ENCODE data around the gene CDS1.
"Not testable (repeated sequence)": the region's sequence is repeated elsewhere in the genome, so short reads cannot be mapped to it uniquely, and the experiment has no call there.

Gene CDS1

DNA sequence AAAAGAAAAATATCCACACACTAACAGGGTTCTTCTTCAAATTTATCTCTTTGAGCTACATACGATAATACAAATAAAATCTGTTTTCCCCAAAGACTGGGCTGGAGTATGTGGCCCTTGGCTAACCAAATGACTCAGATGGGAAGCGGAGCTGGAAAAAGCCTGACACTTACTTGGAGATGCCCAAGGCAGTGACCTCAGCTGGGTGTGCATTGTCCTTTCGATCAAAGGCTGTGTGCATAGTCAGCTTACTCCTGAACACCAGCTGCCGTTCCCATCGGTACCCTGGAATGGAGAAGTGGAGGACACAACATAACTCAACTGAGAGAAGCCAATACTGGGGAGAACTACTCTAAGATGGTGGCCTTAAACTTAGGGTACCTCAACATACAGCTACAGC is 95.1 kb downstream of the CDS1 start:
- no peak for DNase-seq

GRCh38 chr4:84678976-84679744 is 96.2 kb downstream of the CDS1 start:
- DNase-seq, result no peak

DNA sequence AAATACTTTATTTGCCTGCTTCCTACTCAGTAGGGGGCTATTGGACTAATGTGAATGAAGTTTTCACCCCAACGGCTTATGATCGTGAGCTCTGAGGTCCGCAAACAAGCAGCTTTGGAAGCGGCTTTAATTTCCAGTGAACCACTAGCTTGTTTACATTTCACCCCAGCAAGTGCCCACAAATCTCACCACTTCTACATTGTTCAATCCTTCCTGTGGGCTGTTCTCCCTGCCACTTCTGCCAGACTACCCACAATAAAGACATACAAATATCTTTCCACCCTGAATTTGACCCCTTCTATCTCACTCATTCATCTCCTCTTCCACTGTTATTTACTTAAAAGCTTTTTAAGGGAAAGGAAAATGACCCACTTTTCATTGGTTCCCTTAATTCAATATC is 98.0 kb downstream of the CDS1 start:
- DNase-seq, result no peak

GRCh38 chr4:84681486-84682274 is 98.8 kb downstream of the CDS1 start:
- DNase-seq, result no peak

DNA sequence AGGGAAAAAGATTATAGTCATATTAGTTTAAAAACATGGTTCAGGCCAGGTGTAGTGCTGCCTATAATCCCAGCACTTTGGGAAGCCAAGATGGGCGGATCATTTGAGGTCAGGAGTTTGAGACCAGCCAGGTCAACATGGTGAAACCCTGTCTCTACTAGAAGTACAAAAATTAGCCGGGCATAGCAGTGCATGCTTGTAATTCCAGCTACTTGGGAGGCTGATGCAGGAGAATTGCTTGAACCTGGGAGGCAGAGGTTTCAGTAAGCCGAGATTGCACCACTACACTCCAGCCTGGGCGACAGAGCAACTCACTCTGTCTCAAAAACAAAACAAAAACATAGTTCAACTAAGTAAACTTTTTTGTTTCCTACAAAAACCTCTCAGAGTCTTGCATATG is 99.7 kb downstream of the CDS1 start:
- not testable (repeated sequence) for DNase-seq

DNA sequence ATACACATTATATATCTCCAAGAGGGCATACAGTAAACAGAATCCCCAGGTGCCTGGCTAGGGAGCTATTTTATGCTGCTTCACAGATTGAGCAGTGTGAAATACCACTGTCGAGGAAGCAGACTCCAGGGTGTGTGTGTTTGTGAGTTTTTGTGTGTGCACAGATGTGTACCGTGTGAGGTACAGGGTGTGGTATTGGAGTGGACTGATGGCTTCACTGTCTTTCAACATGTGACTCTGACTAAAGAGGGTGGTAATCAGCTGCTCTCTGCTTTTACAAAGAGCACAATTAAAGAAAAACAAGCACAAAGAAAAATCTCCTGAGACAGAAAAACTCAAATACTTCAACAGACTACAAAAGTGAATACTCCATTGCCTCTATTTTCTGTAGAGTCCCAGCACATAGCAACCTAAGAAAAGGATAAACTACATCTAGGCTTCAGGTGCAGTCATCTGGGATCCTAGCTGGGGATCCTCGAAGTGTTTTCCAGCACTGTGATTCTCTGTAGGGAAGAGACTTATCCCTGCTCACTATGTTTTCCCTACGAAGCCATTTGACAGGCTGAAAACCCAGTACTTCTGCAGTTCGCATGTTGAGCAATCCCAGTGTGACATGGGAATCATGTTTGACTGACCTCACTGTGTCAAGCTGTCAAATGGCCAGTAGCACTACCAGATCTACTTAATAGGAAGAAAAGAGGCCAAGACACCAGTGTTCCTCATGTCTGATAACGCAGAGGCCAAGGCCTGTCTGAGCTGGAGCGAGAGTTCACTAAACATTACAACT is 100.3 kb downstream of the CDS1 start:
- no peak for DNase-seq

GRCh38 chr4:84684361-84684760 is 101.4 kb downstream of the CDS1 start:
- DNase-seq, result no peak

- DNase-seq, result no peak
Observed at GRCh38 chr4:84685105-84685504, 102.2 kb downstream of the CDS1 start.

- no peak for DNase-seq
Observed at GRCh38 chr4:84688605-84689004, 105.7 kb downstream of the CDS1 start.

- no peak for DNase-seq
Observed at GRCh38 chr4:84689197-84689596, 106.3 kb downstream of the CDS1 start.

DNA sequence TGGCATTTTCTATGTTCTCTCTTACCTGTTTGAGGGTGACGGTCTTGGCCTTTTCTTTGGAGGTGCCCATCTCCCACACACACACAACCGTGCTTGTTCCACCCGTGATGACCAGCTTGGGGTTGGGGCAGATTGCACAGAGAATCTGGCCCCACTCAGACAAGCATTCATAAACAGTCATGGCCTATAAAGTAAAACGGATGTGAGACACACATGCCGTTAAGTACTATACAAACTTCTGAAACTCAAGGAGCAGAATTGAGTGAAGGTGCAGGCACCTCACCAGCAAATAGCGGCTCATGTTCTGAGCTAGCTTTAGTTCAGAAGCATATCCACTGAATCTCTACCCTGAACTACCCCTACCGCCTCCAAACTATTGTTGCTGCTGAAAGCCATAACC is 107.6 kb downstream of the CDS1 start:
- DNase-seq, result no peak

DNA sequence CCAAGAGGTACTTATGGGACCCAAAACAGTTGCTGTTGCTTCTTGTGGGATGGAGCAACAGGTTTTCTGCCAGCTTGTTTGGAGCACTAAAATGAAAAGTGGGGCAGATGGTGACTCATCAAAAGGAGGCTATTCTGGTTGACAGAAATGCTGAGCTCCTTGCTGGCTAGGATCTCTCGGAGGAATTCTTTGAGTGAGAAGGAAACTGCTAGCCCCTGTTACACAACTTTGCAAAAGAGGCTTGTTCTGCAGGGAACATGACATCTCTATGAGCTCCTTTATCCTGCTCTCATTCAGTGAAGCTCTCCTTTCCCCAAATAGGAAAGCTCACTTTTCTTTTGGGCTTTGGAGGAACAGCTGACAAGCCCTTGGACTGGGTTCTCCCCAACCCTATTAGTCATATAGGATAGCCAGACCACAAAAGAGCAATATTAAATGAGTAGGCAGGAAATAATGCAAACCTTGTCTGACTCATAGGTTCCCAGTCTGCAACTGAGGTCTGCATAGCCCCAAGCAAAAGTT is 108.3 kb downstream of the CDS1 start:
- no peak for DNase-seq

GRCh38 chr4:84691800-84692199 is 108.9 kb downstream of the CDS1 start:
- DNase-seq, result no peak

GRCh38 chr4:84697159-84697558 is 114.2 kb downstream of the CDS1 start:
- no peak for DNase-seq

- DNase-seq, result no peak
Observed at GRCh38 chr4:84697615-84698201, 114.8 kb downstream of the CDS1 start.

GRCh38 chr4:84699001-84699671 is 116.2 kb downstream of the CDS1 start:
- DNase-seq, result no peak
